ENCODE results near the gene RPS15. TPM values are rescaled to one million over a fixed set of nuclear protein-coding genes. Genes with fewer than 3 reads are reported as not detected.
A peak's percentile ranks its signal among the peaks of the same experiment; 100 is the strongest.

The RPS15 gene
- total and polyA plus RNA-seq, 2 of the 13 experiments (the other 11 are each of a cell fraction or from before 2014, with no cell fraction given): 695 to 1,411 TPM

- TF ChIP-seq ZFP91 (CRISPR knock-in tag; IDR thresholded peaks at IDR 0.05; ENCODE audit: borderline replicate concordance) (peak; percentile 66), SMC3 (IDR thresholded peaks at IDR 0.05; ENCODE audit: low read length) (no peak), MEIS1 (CRISPR knock-in tag; IDR thresholded peaks at IDR 0.05; ENCODE audit: borderline replicate concordance) (no peak; the same call in 1 of the 2 replicates), ZNF142 (CRISPR knock-in tag; IDR thresholded peaks at IDR 0.05) (0 out of 2 replicates have a peak, but pooled peaks have one; percentile 42), TFE3 (CRISPR knock-in tag; IDR thresholded peaks at IDR 0.05) (peak; percentile 14; the same call in 1 of the 2 replicates), KLF12 (CRISPR knock-in tag; IDR thresholded peaks at IDR 0.05; ENCODE audit: borderline replicate concordance) (peak; percentile 93), GABPA (IDR thresholded peaks at IDR 0.05; ENCODE audit: low read depth, low read length) (no peak), GABPA (CRISPR knock-in tag; IDR thresholded peaks at IDR 0.05; ENCODE audit: low read depth) (no peak), FIP1L1 (IDR thresholded peaks at IDR 0.05; ENCODE audit: borderline replicate concordance, insufficient read depth, low read depth, low read length) (no peak), AHDC1 (CRISPR knock-in tag; IDR thresholded peaks at IDR 0.05; ENCODE audit: borderline replicate concordance) (no peak), ZNF234 (CRISPR knock-in tag; conservative IDR thresholded peaks at IDR 0.05) (0 out of 2 replicates have a peak, but pooled peaks have one; percentile 78), NR2F2 (IDR thresholded peaks at IDR 0.05; ENCODE audit: borderline replicate concordance, low read depth) (no peak), KDM6A (CRISPR knock-in tag; IDR thresholded peaks at IDR 0.05; ENCODE audit: low read depth) (no peak; the same call in 1 of the 2 replicates), SRY (CRISPR knock-in tag; IDR thresholded peaks at IDR 0.05) (peak; percentile 21; the same call in 1 of the 2 replicates)
Measured at GRCh38 chr19:1445185-1445931, 7.2 kb downstream of the RPS15 start (continued).
